ENCODE data around the gene DNM3. TPM values are rescaled to one million over a fixed set of nuclear protein-coding genes. Genes with fewer than 3 reads are reported as not detected.

The DNM3 gene
- total RNA-seq, 1 experiment from 2014 or later: 0.11 TPM

DNA sequence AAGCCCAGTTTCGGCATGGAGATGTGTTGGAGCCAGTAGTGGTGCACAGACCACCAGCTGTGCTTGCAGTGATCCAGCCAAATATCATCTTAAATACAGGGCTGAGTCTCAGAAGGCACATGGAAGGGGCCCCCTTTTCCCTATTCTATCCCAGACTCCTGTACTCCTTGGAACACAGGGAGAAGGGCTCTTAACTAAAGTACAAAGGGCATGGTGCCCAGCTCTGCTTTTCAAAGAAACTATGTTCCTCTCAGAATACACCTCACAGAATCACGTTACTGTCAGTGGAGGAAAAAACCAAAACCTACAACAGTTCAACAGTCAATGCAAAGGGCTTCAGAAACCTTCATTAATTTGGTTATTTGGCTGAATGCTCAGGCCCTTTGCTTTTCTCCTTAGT lies 398.6 kb downstream of the DNM3 start:
- no TSS peak for BruUV-seq (replicated peaks)
- H3K27ac Mint-ChIP-seq (ENCODE audit: unreplicated experiment): no peak overlapping the region
- ChIA-PET CTCF (no interaction called here), POLR2A (no interaction called here)
- no peaks in the 10 kb centered on the region for H3K27me3 Mint-ChIP-seq (ENCODE audit: insufficient read depth, unreplicated experiment)
- DNase-seq: no peak
- H3K9me3 Mint-ChIP-seq (ENCODE audit: unreplicated experiment): no peaks in the 10 kb centered on the region
- Histone ChIP-seq H3K27me3 (replicated peaks; ENCODE audit: control insufficient read depth, insufficient read depth, low read length) (no peaks in the 10 kb centered on the region), H3K4me3 (ENCODE audit: low read depth, low read length) (no peak overlapping the region), H3K36me3 (ENCODE audit: control insufficient read depth, insufficient read depth, low read length) (no peaks in the 10 kb centered on the region), H3K9me3 (no peaks in the 10 kb centered on the region), H3K4me1 (no peaks in the 10 kb centered on the region)
- no peak overlapping the region for H3K4me3 Mint-ChIP-seq (ENCODE audit: unreplicated experiment)
- intact Hi-C loops (cut with micrococcal nuclease; ENCODE audit: unreplicated experiment): no loop called here
- H3K36me3 Mint-ChIP-seq (ENCODE audit: insufficient read depth, unreplicated experiment): no peaks in the 10 kb centered on the region
- H3K4me1 Mint-ChIP-seq (ENCODE audit: low read depth, unreplicated experiment): no peaks in the 10 kb centered on the region
- no peak for TF ChIP-seq CTCF (IDR thresholded peaks at IDR 0.05; ENCODE audit: insufficient read depth in 1 of 2, low read depth in 1 of 2, low read length in 1 of 2, severe bottlenecking in 1 of 2, unreplicated experiment in 1 of 2)

DNA sequence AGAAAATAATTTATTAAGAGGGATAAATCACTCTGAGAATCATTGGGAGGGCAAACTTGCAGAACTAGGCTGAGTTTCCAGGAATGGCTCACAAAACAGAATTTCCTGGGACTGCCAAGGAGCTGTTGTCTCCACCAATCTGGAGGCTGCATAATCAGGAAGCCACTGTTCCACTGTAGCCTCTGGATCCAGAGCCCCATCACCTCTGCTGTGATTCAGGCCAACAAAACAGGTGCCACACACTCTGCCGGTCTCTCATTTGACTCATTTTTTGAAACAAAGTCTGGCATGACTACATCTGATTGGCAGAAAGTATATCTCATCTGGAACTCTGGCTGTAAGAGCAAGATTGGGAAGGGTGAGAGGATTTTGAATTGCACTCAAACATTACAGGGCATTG lies 400.2 kb downstream of the DNM3 start:
- ChIA-PET CTCF (no interaction called here), POLR2A (no interaction called here)
- H3K4me1 Mint-ChIP-seq (ENCODE audit: low read depth, unreplicated experiment): no peaks in the 10 kb centered on the region
- H3K36me3 ChIP-seq (ENCODE audit: control insufficient read depth, insufficient read depth, low read length): no peaks in the 10 kb centered on the region
- no peaks in the 10 kb centered on the region for H3K27me3 ChIP-seq (replicated peaks; ENCODE audit: control insufficient read depth, insufficient read depth, low read length)
- H3K4me1 ChIP-seq: no peaks in the 10 kb centered on the region
- no peaks in the 10 kb centered on the region for H3K36me3 Mint-ChIP-seq (ENCODE audit: insufficient read depth, unreplicated experiment)
- H3K9me3 Mint-ChIP-seq (ENCODE audit: unreplicated experiment): no peaks in the 10 kb centered on the region
- no peak for TF ChIP-seq CTCF (IDR thresholded peaks at IDR 0.05; ENCODE audit: insufficient read depth in 1 of 2, low read depth in 1 of 2, low read length in 1 of 2, severe bottlenecking in 1 of 2, unreplicated experiment in 1 of 2)
- no peak for DNase-seq
- no peaks in the 10 kb centered on the region for H3K27me3 Mint-ChIP-seq (ENCODE audit: insufficient read depth, unreplicated experiment)
- no peak overlapping the region for H3K4me3 ChIP-seq (ENCODE audit: low read depth, low read length)
- BruUV-seq (replicated peaks): no TSS peak
- no peaks in the 10 kb centered on the region for H3K9me3 ChIP-seq
- H3K27ac Mint-ChIP-seq (ENCODE audit: unreplicated experiment): no peak overlapping the region
- H3K4me3 Mint-ChIP-seq (ENCODE audit: unreplicated experiment): no peak overlapping the region
- intact Hi-C loops (cut with micrococcal nuclease; ENCODE audit: unreplicated experiment): no loop called here

DNA sequence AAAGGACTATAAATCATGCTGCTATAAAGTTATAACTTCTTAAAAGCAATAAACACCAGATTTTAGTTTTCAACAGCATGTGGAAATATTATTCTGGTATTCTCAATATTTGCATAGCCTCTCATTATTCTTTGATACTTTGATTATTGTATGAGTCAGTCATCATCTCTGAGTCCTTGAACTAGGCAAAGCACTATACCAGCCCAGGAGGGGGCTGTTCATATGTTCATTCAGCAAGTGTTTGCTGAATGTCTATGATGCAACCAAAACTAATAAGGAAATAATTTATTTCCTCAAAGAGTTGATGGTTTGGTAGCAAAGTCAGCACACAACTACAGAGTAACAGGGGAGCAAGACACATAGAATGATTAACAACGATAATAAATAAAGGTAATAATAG lies 403.6 kb downstream of the DNM3 start:
- H3K4me3 ChIP-seq (ENCODE audit: low read depth, low read length): no peak overlapping the region
- Mint-ChIP-seq H3K9me3 (ENCODE audit: unreplicated experiment) (no peaks in the 10 kb centered on the region), H3K4me3 (ENCODE audit: unreplicated experiment) (no peak overlapping the region), H3K36me3 (ENCODE audit: insufficient read depth, unreplicated experiment) (no peaks in the 10 kb centered on the region), H3K27me3 (ENCODE audit: insufficient read depth, unreplicated experiment) (no peaks in the 10 kb centered on the region), H3K27ac (ENCODE audit: unreplicated experiment) (no peak overlapping the region), H3K4me1 (ENCODE audit: low read depth, unreplicated experiment) (no peaks in the 10 kb centered on the region)
- no peak for TF ChIP-seq CTCF (IDR thresholded peaks at IDR 0.05; ENCODE audit: insufficient read depth in 1 of 2, low read depth in 1 of 2, low read length in 1 of 2, severe bottlenecking in 1 of 2, unreplicated experiment in 1 of 2)
- BruUV-seq (replicated peaks): no TSS peak
- no peaks in the 10 kb centered on the region for H3K27me3 ChIP-seq (replicated peaks; ENCODE audit: control insufficient read depth, insufficient read depth, low read length)
- H3K36me3 ChIP-seq (ENCODE audit: control insufficient read depth, insufficient read depth, low read length): no peaks in the 10 kb centered on the region
- POLR2A ChIA-PET: no interaction called here
- CTCF ChIA-PET: no interaction called here
- intact Hi-C loops (cut with micrococcal nuclease; ENCODE audit: unreplicated experiment): no loop called here
- H3K4me1 ChIP-seq: no peaks in the 10 kb centered on the region
- no peak for DNase-seq
- H3K9me3 ChIP-seq: no peaks in the 10 kb centered on the region

Data from Caco-2 (cell line).